Neural cell (in vitro differentiated cells): ENCODE measurements around the gene BLCAP.

ENCODE experiments used
- EP300 ChIP-seq: fragments of 450-650 bp; conservative IDR thresholded peaks from 2 replicates; pipeline ENCODE4 v1.6.1; 2014; ENCODE audit warnings: antibody characterized with exemption, mild to moderate bottlenecking, moderate library complexity; ENCODE audit not compliant: poor library complexity, severe bottlenecking
- EZH2 ChIP-seq: fragments of 200-600, 300-800 bp; shearing (Covaris generic), sonication (generic); IDR thresholded peaks from 2 replicates; pipeline ENCODE4 v1.6.1; 2014; ENCODE audit warnings: antibody characterized with exemption, low read length, borderline replicate concordance, mild to moderate bottlenecking; ENCODE audit not compliant: insufficient read depth, poor library complexity, severe bottlenecking
- POLR2AphosphoS5 ChIP-seq: IDR thresholded peaks from 2 replicates; pipeline ENCODE4 v1.6.1; 2012
- SMC3 ChIP-seq: fragments of 450-650 bp; conservative IDR thresholded peaks from 2 replicates; pipeline ENCODE4 v1.6.1; 2014; ENCODE audit warnings: antibody characterized with exemption, mild to moderate bottlenecking, moderate library complexity; ENCODE audit not compliant: poor library complexity
- TAF1 ChIP-seq: IDR thresholded peaks from 2 replicates; pipeline ENCODE4 v1.6.1; 2012; ENCODE audit warnings: low read depth
- TF ChIP-seq, protein P1 (sequence below): fragments of 450-650 bp; IDR thresholded peaks from 2 replicates; pipeline ENCODE4 v1.5.1; 2014; ENCODE audit warnings: antibody characterized with exemption, mild to moderate bottlenecking, moderate library complexity; ENCODE audit not compliant: poor library complexity, severe bottlenecking
- TF ChIP-seq, protein P2 (sequence below): IDR thresholded peaks from 2 replicates; pipeline ENCODE4 v1.6.1; 2012; ENCODE audit warnings: borderline replicate concordance

DNA sequence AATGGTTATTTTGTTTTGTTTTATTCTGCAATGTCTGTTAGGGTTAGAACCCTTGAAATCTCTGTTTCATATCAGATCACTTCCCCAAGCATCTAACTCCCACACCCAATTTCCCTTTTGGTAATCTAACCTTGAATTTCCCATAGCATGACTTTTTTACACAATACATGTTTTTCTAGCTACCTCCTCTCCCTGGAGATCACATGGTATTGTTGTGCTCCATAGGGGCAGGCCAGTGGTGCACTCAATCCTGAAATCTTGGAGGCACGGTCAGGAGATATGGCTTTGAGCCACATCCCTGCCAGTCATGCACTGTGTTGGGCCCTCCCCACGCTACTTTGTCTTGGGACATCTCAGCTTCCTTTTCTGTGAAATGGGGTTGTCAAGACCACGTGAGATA lies 43.3 kb downstream of the BLCAP start:
- TF ChIP-seq, protein P1, sequence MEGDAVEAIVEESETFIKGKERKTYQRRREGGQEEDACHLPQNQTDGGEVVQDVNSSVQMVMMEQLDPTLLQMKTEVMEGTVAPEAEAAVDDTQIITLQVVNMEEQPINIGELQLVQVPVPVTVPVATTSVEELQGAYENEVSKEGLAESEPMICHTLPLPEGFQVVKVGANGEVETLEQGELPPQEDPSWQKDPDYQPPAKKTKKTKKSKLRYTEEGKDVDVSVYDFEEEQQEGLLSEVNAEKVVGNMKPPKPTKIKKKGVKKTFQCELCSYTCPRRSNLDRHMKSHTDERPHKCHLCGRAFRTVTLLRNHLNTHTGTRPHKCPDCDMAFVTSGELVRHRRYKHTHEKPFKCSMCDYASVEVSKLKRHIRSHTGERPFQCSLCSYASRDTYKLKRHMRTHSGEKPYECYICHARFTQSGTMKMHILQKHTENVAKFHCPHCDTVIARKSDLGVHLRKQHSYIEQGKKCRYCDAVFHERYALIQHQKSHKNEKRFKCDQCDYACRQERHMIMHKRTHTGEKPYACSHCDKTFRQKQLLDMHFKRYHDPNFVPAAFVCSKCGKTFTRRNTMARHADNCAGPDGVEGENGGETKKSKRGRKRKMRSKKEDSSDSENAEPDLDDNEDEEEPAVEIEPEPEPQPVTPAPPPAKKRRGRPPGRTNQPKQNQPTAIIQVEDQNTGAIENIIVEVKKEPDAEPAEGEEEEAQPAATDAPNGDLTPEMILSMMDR, result no peak
- TF ChIP-seq, protein P2, sequence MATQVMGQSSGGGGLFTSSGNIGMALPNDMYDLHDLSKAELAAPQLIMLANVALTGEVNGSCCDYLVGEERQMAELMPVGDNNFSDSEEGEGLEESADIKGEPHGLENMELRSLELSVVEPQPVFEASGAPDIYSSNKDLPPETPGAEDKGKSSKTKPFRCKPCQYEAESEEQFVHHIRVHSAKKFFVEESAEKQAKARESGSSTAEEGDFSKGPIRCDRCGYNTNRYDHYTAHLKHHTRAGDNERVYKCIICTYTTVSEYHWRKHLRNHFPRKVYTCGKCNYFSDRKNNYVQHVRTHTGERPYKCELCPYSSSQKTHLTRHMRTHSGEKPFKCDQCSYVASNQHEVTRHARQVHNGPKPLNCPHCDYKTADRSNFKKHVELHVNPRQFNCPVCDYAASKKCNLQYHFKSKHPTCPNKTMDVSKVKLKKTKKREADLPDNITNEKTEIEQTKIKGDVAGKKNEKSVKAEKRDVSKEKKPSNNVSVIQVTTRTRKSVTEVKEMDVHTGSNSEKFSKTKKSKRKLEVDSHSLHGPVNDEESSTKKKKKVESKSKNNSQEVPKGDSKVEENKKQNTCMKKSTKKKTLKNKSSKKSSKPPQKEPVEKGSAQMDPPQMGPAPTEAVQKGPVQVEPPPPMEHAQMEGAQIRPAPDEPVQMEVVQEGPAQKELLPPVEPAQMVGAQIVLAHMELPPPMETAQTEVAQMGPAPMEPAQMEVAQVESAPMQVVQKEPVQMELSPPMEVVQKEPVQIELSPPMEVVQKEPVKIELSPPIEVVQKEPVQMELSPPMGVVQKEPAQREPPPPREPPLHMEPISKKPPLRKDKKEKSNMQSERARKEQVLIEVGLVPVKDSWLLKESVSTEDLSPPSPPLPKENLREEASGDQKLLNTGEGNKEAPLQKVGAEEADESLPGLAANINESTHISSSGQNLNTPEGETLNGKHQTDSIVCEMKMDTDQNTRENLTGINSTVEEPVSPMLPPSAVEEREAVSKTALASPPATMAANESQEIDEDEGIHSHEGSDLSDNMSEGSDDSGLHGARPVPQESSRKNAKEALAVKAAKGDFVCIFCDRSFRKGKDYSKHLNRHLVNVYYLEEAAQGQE, result no peak
- TF ChIP-seq EP300 (no peak), EZH2 (no peak), SMC3 (no peak), POLR2AphosphoS5 (no peak), TAF1 (no peak)
